IMR-90 (cell line): Measurements from ENCODE around the gene C22orf42.

Experiments used
- CEBPB ChIP-seq: IDR thresholded peaks from 2 replicates; pipeline ENCODE4 v1.6.1; 2012; ENCODE audit warnings: low read depth, low read length, improper control_type of control experiment
- CHD1 ChIP-seq: IDR thresholded peaks from 2 replicates; pipeline ENCODE4 v1.6.1; 2012; ENCODE audit warnings: low read depth, low read length, improper control_type of control experiment
- CTCF ChIP-seq: conservative IDR thresholded peaks from 2 replicates; pipeline ENCODE4 v1.5.1; 2012; ENCODE audit warnings: mild to moderate bottlenecking, low read depth, low read length, improper control_type of control experiment
- ELK1 ChIP-seq: fragments of 150-350 bp; IDR thresholded peaks from 2 replicates; pipeline ENCODE4 v1.6.1; 2016; ENCODE audit warnings: low read depth, mild to moderate bottlenecking, low read length, moderate library complexity, borderline replicate concordance
- FOS ChIP-seq: fragments of 150-350 bp; IDR thresholded peaks from 2 replicates; pipeline ENCODE4 v1.6.1; 2016; ENCODE audit warnings: low read depth, low read length
- MAFK ChIP-seq: IDR thresholded peaks from 2 replicates; pipeline ENCODE4 v1.6.1; 2012; ENCODE audit warnings: low read depth, low read length, improper control_type of control experiment
- MXI1 ChIP-seq: IDR thresholded peaks from 2 replicates; pipeline ENCODE4 v1.6.1; 2012; ENCODE audit warnings: low read depth, mild to moderate bottlenecking, low read length, moderate library complexity, borderline replicate concordance
- NFE2L2 ChIP-seq: fragments of 150-350 bp; IDR thresholded peaks from 2 replicates; pipeline ENCODE4 v1.6.1; 2016; ENCODE audit warnings: low read depth, mild to moderate bottlenecking, low read length
- POLR2A ChIP-seq: IDR thresholded peaks from 2 replicates; pipeline ENCODE4 v1.6.1; 2012; ENCODE audit warnings: mild to moderate bottlenecking, low read depth, low read length
- RAD21 ChIP-seq: IDR thresholded peaks from 2 replicates; pipeline ENCODE4 v1.6.1; 2012; ENCODE audit warnings: low read length, improper control_type of control experiment
- RCOR1 ChIP-seq: IDR thresholded peaks from 2 replicates; pipeline ENCODE4 v1.6.1; 2012; ENCODE audit warnings: mild to moderate bottlenecking, low read length, improper control_type of control experiment; ENCODE audit not compliant: insufficient replicate concordance
- USF2 ChIP-seq: fragments of 150-350 bp; IDR thresholded peaks from 2 replicates; pipeline ENCODE4 v1.6.1; 2017; ENCODE audit warnings: mild to moderate bottlenecking, antibody characterized with exemption, low read length, low read depth

- no peak for TF ChIP-seq CTCF
- no peak for TF ChIP-seq ELK1
- TF ChIP-seq POLR2A = no peak
- no peak for TF ChIP-seq MAFK
- no peak for TF ChIP-seq CHD1
- no peak for TF ChIP-seq CEBPB
- TF ChIP-seq USF2 = no peak
- TF ChIP-seq RCOR1 = no peak
- TF ChIP-seq MXI1 = no peak
- TF ChIP-seq NFE2L2 = no peak
- TF ChIP-seq RAD21 = no peak
- TF ChIP-seq FOS = no peak
Observed at GRCh38 chr22:32119568-32120235, 39.4 kb downstream of the C22orf42 start.
